Measurements from ENCODE around the gene VPS13D. TPM values are rescaled to one million over a fixed set of nuclear protein-coding genes. Genes with fewer than 3 reads are reported as not detected.

The VPS13D gene
- total RNA-seq, 4 donors from 2014 or later: 88.3 to 123 (median 113) TPM

- Histone ChIP-seq H3K9me3 (no peaks in the 10 kb centered on the region), H3K27me3 (no peaks in the 10 kb centered on the region), H3K4me1 (no peaks in the 10 kb centered on the region), H3K27ac (no peak overlapping the region), H3K4me3 (no peak overlapping the region), H3K36me3 (peaks cover 0 to 32% (median 0%) of the 10 kb centered on the region in 3 donors)
- TF ChIP-seq, protein P1, sequence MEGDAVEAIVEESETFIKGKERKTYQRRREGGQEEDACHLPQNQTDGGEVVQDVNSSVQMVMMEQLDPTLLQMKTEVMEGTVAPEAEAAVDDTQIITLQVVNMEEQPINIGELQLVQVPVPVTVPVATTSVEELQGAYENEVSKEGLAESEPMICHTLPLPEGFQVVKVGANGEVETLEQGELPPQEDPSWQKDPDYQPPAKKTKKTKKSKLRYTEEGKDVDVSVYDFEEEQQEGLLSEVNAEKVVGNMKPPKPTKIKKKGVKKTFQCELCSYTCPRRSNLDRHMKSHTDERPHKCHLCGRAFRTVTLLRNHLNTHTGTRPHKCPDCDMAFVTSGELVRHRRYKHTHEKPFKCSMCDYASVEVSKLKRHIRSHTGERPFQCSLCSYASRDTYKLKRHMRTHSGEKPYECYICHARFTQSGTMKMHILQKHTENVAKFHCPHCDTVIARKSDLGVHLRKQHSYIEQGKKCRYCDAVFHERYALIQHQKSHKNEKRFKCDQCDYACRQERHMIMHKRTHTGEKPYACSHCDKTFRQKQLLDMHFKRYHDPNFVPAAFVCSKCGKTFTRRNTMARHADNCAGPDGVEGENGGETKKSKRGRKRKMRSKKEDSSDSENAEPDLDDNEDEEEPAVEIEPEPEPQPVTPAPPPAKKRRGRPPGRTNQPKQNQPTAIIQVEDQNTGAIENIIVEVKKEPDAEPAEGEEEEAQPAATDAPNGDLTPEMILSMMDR (IDR thresholded peaks at IDR 0.05): no peak
- no peak for TF ChIP-seq POLR2A (IDR thresholded peaks at IDR 0.05)
- no peak for DNase-seq
Observed at GRCh38 chr1:12504601-12505000, 274.8 kb downstream of the VPS13D start.

DNA sequence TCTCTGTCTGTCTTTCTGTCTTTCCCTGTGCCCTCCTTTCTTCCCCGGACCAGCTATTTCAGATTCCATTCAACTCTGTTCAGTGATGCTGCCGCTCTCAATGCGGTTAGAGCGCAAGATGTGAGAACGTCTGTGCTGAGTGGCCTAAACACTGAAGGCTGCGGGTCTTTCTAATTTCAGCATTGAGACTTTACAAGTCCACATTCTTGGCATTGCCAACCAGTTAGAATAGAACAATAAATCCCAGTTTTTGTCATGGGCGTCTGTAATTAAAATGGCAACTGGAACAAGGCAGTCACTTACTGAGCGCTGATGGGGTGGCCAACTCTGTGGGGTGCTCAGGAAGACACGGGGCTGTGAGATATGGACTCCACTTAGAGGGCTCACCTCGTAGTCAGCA, 275.4 kb downstream of the VPS13D start:
- H3K4me1 ChIP-seq: no peaks in the 10 kb centered on the region
- peaks cover 0 to 32% (median 0%) of the 10 kb centered on the region in 3 donors for H3K36me3 ChIP-seq
- no peak overlapping the region for H3K4me3 ChIP-seq
- DNase-seq: peak in 1 of 3 donors; percentile 26
- no peak for TF ChIP-seq POLR2A (IDR thresholded peaks at IDR 0.05)
- TF ChIP-seq, protein P1 (IDR thresholded peaks at IDR 0.05): no peak
- no peaks in the 10 kb centered on the region for H3K27me3 ChIP-seq
- no peaks in the 10 kb centered on the region for H3K9me3 ChIP-seq
- H3K27ac ChIP-seq: no peak overlapping the region

DNA sequence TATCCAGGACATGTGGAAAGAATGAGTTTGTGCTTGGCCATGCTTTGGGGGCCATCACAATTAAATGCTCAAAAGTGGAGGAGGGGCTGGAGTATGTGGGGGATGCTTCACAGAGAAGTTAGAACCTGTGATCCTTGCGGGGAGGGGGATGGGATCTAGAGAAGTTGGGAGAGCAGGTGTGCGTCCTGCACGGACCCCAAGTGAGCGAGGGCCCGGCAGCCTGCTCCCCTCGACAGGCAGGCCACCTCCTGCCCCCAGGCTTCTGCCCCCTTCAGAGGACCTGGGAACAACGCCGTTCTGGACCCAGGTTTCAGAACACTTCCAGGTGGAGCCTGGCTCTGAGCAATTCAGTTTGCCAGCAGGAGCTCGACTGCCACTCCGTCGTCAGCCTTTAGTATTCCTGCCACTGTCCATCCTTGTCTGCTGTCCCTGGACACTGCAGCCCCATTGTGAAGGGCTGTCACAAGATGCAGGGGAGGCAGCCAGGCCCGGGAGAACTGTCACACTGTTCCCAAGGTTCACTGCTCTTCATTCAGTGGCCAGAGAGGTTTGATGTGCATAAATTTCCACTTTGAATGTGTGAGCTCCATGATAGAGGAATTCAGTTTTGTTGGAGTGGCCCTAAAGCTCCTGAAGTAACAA, 275.9 kb downstream of the VPS13D start:
- H3K4me1 ChIP-seq: no peaks in the 10 kb centered on the region
- TF ChIP-seq, protein P1 (IDR thresholded peaks at IDR 0.05): no peak
- TF ChIP-seq POLR2A (IDR thresholded peaks at IDR 0.05): no peak
- no peak overlapping the region for H3K27ac ChIP-seq
- no peaks in the 10 kb centered on the region for H3K27me3 ChIP-seq
- DNase-seq: no peak
- no peaks in the 10 kb centered on the region for H3K9me3 ChIP-seq
- H3K4me3 ChIP-seq: no peak overlapping the region
- H3K36me3 ChIP-seq: peaks cover 0 to 32% (median 0%) of the 10 kb centered on the region in 3 donors

GRCh38 chr1:12506281-12507280, 276.8 kb downstream of the VPS13D start:
- H3K36me3 ChIP-seq: peaks cover 0 to 32% (median 0%) of the 10 kb centered on the region in 3 donors
- DNase-seq: no peak
- no peak for TF ChIP-seq POLR2A (IDR thresholded peaks at IDR 0.05)
- TF ChIP-seq, protein P1 (IDR thresholded peaks at IDR 0.05): no peak
- H3K9me3 ChIP-seq: no peaks in the 10 kb centered on the region
- peaks cover 0 to 6% (median 0%) of the 10 kb centered on the region in 4 donors for H3K4me1 ChIP-seq
- H3K27ac ChIP-seq: no peak overlapping the region
- H3K27me3 ChIP-seq: no peaks in the 10 kb centered on the region
- H3K4me3 ChIP-seq: no peak overlapping the region

GRCh38 chr1:12507631-12508030, 277.8 kb downstream of the VPS13D start:
- H3K9me3 ChIP-seq: no peaks in the 10 kb centered on the region
- TF ChIP-seq, protein P1 (IDR thresholded peaks at IDR 0.05): no peak
- TF ChIP-seq POLR2A (IDR thresholded peaks at IDR 0.05): no peak
- DNase-seq: no peak
- no peaks in the 10 kb centered on the region for H3K27me3 ChIP-seq
- no peak overlapping the region for H3K4me3 ChIP-seq
- peaks cover 0 to 6% (median 0%) of the 10 kb centered on the region in 4 donors for H3K4me1 ChIP-seq
- H3K27ac ChIP-seq: no peak overlapping the region
- H3K36me3 ChIP-seq: peaks cover 0 to 32% (median 0%) of the 10 kb centered on the region in 3 donors

Data from Peyer's patch (tissue), 4 donors.